ENCODE results near the gene TFPI. TPM values are rescaled to one million over a fixed set of nuclear protein-coding genes. Genes with fewer than 3 reads are reported as not detected.

TFPI gene
- total RNA-seq, 1 experiment from 2014 or later = 29.1 TPM

DNA sequence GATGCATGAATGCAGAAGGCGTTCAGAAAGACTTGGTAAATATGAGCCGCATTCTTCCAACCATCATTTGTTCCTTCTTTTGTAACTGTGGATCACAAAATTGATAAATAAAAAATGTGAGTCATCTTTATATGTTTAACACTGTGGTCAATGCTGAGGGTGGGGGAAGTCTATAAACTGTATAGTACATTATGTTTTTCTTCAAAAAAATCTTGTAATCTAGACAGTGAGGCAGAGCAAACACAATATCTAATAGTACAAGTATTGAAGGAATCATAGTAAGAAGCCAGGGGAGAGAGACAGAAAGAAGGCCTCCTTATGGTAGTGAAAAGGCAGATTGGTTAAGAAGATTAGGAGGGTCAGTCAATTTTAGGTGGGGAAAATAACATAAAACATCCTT is 75.5 kb downstream of the TFPI start:
- ChIA-PET CTCF (no interaction called here), POLR2A (no interaction called here), RAD21 (ENCODE audit: low non-redundant PET in 1 of 2, low total read pairs in 2 of 2, uncharacterized antibody in 2 of 2, unreplicated experiment in 2 of 2) (no interaction called here)
- H3K27me3 ChIP-seq (ENCODE audit: insufficient read depth, low read length) = no peaks in the 10 kb centered on the region
- no peak overlapping the region for H2AFZ ChIP-seq (ENCODE audit: low read depth, low read length, poor library complexity, severe bottlenecking)
- no peaks in the 10 kb centered on the region for H3K9me3 ChIP-seq (ENCODE audit: control insufficient read depth in 1 of 2, insufficient read depth in 1 of 2, low read depth in 1 of 2, low read length in 2 of 2)
- H4K20me1 ChIP-seq (ENCODE audit: insufficient read depth) = no peaks in the 10 kb centered on the region
- H3K9me2 ChIP-seq (ENCODE audit: insufficient read depth) = no peaks in the 10 kb centered on the region
- no peak overlapping the region for H3K27ac ChIP-seq (ENCODE audit: low read depth, low read length)
- no TSS peak for BruUV-seq (replicated peaks)
- DNase-seq (ENCODE audit: low read depth, low spot score) (no peak), ATAC-seq (no peak)
- H3K36me3 ChIP-seq (ENCODE audit: control insufficient read depth in 1 of 2, insufficient read depth in 2 of 2, low read length in 2 of 2) = no peaks in the 10 kb centered on the region
- no peak overlapping the region for H3K4me2 ChIP-seq (ENCODE audit: low read length)
- H3K4me1 ChIP-seq (ENCODE audit: control insufficient read depth in 1 of 2, insufficient read depth in 2 of 2, low read length in 2 of 2) = no peaks in the 10 kb centered on the region
- H3K79me2 ChIP-seq (ENCODE audit: insufficient read depth, low read length) = no peaks in the 10 kb centered on the region
- intact Hi-C loops (cut with micrococcal nuclease) = no loop called here
- H3K9ac ChIP-seq (ENCODE audit: low read length) = no peak overlapping the region
- no peak overlapping the region for H3K4me3 ChIP-seq (replicated peaks in 1 of 2; ENCODE audit: low read depth in 1 of 2, low read length in 2 of 2)
- TF ChIP-seq, protein P1, sequence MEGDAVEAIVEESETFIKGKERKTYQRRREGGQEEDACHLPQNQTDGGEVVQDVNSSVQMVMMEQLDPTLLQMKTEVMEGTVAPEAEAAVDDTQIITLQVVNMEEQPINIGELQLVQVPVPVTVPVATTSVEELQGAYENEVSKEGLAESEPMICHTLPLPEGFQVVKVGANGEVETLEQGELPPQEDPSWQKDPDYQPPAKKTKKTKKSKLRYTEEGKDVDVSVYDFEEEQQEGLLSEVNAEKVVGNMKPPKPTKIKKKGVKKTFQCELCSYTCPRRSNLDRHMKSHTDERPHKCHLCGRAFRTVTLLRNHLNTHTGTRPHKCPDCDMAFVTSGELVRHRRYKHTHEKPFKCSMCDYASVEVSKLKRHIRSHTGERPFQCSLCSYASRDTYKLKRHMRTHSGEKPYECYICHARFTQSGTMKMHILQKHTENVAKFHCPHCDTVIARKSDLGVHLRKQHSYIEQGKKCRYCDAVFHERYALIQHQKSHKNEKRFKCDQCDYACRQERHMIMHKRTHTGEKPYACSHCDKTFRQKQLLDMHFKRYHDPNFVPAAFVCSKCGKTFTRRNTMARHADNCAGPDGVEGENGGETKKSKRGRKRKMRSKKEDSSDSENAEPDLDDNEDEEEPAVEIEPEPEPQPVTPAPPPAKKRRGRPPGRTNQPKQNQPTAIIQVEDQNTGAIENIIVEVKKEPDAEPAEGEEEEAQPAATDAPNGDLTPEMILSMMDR (IDR thresholded peaks at IDR 0.05 in 2 of 3, conservative IDR thresholded peaks at IDR 0.05 in 1 of 3; ENCODE audit: borderline replicate concordance in 1 of 3, insufficient read depth in 1 of 3, low read depth in 2 of 3, low read length in 2 of 3) = no peak

DNA sequence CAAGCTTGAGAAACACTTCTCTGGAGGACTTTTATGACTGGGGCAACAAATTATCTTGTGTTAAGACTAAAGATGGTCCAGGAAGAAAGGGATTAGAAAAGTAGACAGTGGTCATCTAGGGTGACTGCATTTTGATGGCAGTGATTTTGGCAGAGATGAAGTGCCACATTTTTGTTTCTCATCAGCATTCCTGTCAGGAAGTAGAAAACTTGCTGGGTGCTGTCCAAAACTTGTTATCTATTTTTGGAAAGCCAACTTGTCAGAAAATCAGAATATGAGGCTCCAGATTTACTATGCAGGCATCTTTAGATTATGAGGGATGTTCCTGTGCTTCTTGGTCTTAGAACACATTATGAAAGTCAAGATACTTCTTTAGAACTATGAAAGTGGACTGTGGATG is 77.2 kb downstream of the TFPI start:
- no peak for DNase-seq (ENCODE audit: low read depth, low spot score)
- Histone ChIP-seq H3K9me2 (ENCODE audit: insufficient read depth) (no peaks in the 10 kb centered on the region), H2AFZ (ENCODE audit: low read depth, low read length, poor library complexity, severe bottlenecking) (no peak overlapping the region), H3K4me3 (replicated peaks in 1 of 2; ENCODE audit: low read depth in 1 of 2, low read length in 2 of 2) (no peak overlapping the region), H3K27me3 (ENCODE audit: insufficient read depth, low read length) (no peaks in the 10 kb centered on the region), H3K4me1 (ENCODE audit: control insufficient read depth in 1 of 2, insufficient read depth in 2 of 2, low read length in 2 of 2) (no peaks in the 10 kb centered on the region), H3K27ac (ENCODE audit: low read depth, low read length) (no peak overlapping the region), H3K36me3 (ENCODE audit: control insufficient read depth in 1 of 2, insufficient read depth in 2 of 2, low read length in 2 of 2) (no peaks in the 10 kb centered on the region), H3K4me2 (ENCODE audit: low read length) (no peak overlapping the region), H3K9ac (ENCODE audit: low read length) (no peak overlapping the region), H3K79me2 (ENCODE audit: insufficient read depth, low read length) (no peaks in the 10 kb centered on the region), H4K20me1 (ENCODE audit: insufficient read depth) (no peaks in the 10 kb centered on the region), H3K9me3 (ENCODE audit: control insufficient read depth in 1 of 2, insufficient read depth in 1 of 2, low read depth in 1 of 2, low read length in 2 of 2) (no peaks in the 10 kb centered on the region)
- intact Hi-C loops (cut with micrococcal nuclease) = no loop called here
- TF ChIP-seq, protein P2, sequence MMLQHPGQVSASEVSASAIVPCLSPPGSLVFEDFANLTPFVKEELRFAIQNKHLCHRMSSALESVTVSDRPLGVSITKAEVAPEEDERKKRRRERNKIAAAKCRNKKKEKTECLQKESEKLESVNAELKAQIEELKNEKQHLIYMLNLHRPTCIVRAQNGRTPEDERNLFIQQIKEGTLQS (IDR thresholded peaks at IDR 0.05) = no peak
- TF ChIP-seq SRF (IDR thresholded peaks at IDR 0.05; ENCODE audit: low read depth) = no peak
- ChIA-PET CTCF (no interaction called here), POLR2A (no interaction called here), RAD21 (ENCODE audit: low non-redundant PET in 1 of 2, low total read pairs in 2 of 2, uncharacterized antibody in 2 of 2, unreplicated experiment in 2 of 2) (no interaction called here)
- ATAC-seq = no peak
- BruUV-seq (replicated peaks) = no TSS peak

Data from HCT116 (cell line).